HG03139 (cell line): ENCODE data around the gene PRAMEF10.
"Not testable (repeated sequence)": the region's sequence is repeated elsewhere in the genome, so short reads cannot be mapped to it uniquely, and the experiment has no call there.

ENCODE experiments used
- ATAC-seq: cut with Tn5 transposase; IDR thresholded peaks from one replicate; pipeline ENCODE4 v1.9.1; 2021; ENCODE audit not compliant: unreplicated experiment

PRAMEF10 gene

GRCh38 chr1:12898170-12898569, at the start of gene PRAMEF10:
Gene PRAMEF10, minus strand, starts transcription at chr1:12898270. Its CDS starts 2,423 bp downstream, at chr1:12895847.
- ATAC-seq, result not testable (repeated sequence)

- ATAC-seq, result not testable (repeated sequence)
Observed at GRCh38 chr1:12947480-12947879, 49.4 kb upstream of the PRAMEF10 start, which contains the start of gene PRAMEF6. Gene PRAMEF6, minus strand, starts transcription at chr1:12947580. Its CDS starts 5,062 bp downstream, at chr1:12942518.

- not testable (repeated sequence) for ATAC-seq
Observed at GRCh38 chr1:12924368-12924767, 26.3 kb upstream of the PRAMEF10 start.

- not testable (repeated sequence) for ATAC-seq
Observed at GRCh38 chr1:12921749-12922148, 23.7 kb upstream of the PRAMEF10 start.

- ATAC-seq, result not testable (repeated sequence)
Observed at GRCh38 chr1:12916310-12916709, 18.2 kb upstream of the PRAMEF10 start, which contains the start of gene PRAMEF7. Gene PRAMEF7, plus strand, starts transcription at chr1:12916610. Its CDS starts 1,083 bp downstream, at chr1:12917693.

- not testable (repeated sequence) for ATAC-seq
Observed at GRCh38 chr1:12903793-12904572, 5.9 kb upstream of the PRAMEF10 start.

GRCh38 chr1:12899186-12899585, 1.1 kb upstream of the PRAMEF10 start:
- ATAC-seq, result not testable (repeated sequence)

GRCh38 chr1:12886101-12886500, 12.0 kb downstream of the PRAMEF10 start, which contains the start of gene PRAMEF4:
Gene PRAMEF4, minus strand, starts transcription at chr1:12886201. Its CDS starts 2,807 bp downstream, at chr1:12883394.
- ATAC-seq, result not testable (repeated sequence)

- not testable (repeated sequence) for ATAC-seq
Observed at GRCh38 chr1:12878453-12878852, 19.6 kb downstream of the PRAMEF10 start.

- not testable (repeated sequence) for ATAC-seq
Observed at GRCh38 chr1:12863131-12863880, 34.8 kb downstream of the PRAMEF10 start.

- not testable (repeated sequence) for ATAC-seq
Observed at GRCh38 chr1:12856786-12857185, 41.3 kb downstream of the PRAMEF10 start, which contains the start of gene PRAMEF2. Gene PRAMEF2, plus strand, starts transcription at chr1:12857086. Its CDS starts 1,924 bp downstream, at chr1:12859010.

- no peak for ATAC-seq
Observed at GRCh38 chr1:12851779-12852178, 46.3 kb downstream of the PRAMEF10 start.

GRCh38 chr1:12848620-12849019, 49.5 kb downstream of the PRAMEF10 start, which contains the start of gene HNRNPCL1:
Gene HNRNPCL1, minus strand, starts transcription at chr1:12848720. Its CDS starts 431 bp downstream, at chr1:12848289.
- not testable (repeated sequence) for ATAC-seq
